ENCODE results near the gene CAMK2D.

DNA sequence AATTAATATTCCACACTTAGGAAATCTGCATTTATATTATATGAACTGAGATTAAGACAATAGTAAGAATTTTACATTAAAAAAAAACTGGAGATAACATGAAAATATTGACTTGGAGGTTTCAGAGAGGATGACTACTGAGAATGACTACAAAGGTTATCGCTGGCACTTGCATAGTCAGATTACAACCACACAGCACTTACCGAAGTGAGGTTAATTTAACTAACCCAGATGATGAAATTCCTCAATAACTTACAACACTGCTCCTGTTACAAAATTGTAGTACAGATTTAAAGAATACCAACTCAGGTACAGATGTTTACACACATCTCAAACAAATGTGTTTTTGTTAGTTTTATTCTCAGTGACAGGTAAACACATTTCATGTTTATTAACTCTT, 283.5 kb downstream of the CAMK2D start:
- no peak for TF ChIP-seq EP300 (IDR thresholded peaks at IDR 0.05)
- TF ChIP-seq POLR2A (IDR thresholded peaks at IDR 0.05) = no peak
- TF ChIP-seq, protein P1, sequence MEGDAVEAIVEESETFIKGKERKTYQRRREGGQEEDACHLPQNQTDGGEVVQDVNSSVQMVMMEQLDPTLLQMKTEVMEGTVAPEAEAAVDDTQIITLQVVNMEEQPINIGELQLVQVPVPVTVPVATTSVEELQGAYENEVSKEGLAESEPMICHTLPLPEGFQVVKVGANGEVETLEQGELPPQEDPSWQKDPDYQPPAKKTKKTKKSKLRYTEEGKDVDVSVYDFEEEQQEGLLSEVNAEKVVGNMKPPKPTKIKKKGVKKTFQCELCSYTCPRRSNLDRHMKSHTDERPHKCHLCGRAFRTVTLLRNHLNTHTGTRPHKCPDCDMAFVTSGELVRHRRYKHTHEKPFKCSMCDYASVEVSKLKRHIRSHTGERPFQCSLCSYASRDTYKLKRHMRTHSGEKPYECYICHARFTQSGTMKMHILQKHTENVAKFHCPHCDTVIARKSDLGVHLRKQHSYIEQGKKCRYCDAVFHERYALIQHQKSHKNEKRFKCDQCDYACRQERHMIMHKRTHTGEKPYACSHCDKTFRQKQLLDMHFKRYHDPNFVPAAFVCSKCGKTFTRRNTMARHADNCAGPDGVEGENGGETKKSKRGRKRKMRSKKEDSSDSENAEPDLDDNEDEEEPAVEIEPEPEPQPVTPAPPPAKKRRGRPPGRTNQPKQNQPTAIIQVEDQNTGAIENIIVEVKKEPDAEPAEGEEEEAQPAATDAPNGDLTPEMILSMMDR (IDR thresholded peaks at IDR 0.05) = no peak

All from sigmoid colon (tissue), 4 donors.